DMS153 (cell line): ENCODE results near the gene MYLK2.

Experiments used
- DNase-seq: peaks from one replicate; lab custom pipeline; 2025; lab: John Stamatoyannopoulos, UW

The MYLK2 gene

DNA sequence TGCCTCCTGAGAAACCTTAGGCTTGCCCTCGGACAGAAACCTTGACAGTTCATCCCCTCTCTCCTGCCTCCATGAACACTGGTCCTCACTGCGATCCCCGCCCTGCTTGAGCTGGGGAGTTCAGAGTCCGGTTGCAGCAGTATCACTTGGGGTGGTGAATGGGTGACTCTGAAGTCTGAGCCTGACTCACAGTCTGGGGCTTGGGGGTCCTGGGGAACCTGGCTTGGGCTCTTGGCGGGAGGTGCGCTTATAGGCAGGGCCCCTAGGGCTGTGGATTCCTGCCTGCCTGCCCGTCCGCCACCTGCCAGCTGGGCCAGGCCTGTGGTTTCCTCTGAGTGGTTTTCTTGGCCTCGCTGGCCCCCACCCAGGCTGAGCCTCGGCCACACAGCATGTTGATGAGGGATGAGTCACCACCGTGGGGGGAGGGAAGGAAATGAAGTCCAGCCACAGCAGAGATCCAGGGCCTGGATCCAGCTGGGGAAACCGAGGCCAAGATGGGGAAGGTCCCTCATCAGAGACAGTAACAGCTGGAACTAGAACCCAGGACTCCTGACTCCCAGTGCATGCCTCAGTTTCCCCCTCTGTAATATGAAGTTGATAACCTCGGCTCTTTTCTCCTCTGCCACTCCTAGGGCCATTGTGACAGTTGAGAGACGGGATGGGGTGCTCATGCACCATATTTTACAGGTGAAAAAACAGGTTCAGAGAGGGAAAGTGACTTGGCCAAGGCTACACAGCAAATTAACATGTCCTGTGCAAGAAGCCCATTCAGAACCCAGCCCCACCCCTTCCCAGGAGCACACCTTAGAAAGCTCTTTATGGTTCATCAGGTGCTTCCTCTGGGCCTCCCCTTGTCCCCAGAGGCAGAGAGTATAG, 17.1 kb downstream of the MYLK2 start:
- peak; percentile 35 for DNase-seq

DNA sequence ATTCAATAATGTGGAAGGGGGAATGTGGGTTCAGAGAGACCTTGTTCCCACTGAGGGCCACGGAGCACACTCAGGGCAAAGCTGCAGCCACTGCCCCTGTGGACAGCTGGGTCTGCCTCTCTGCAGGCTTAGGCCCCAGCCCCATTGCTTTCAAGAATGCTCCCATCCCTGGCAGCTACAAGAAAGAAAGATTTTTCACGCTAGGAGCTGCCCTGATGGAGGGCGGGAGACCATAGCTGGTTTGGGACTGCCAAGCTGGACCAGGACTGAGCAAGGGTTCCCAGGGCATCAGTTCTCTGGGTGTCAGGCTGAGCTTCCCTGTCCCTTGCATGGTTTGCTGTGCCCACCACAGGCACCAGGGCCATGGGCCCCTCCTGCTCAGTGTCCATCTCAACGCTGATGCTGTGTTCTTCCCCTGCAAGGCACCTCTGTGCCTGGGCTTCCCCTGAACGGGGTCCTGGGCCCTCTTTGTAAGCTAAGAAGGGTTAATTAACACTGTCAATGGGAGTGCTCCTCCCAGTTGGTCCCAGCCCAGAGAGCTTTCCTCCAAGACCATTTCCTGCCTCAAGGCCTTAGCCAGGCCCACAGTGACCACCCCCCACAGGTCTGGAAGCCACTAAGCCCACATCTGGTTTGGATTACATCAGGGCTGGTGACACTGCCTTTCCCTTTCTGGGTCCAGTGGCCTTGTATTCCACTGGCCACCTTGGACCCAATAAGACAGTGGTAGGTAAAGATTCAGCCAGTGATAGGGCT, 17.9 kb downstream of the MYLK2 start:
- no peak for DNase-seq

DNA sequence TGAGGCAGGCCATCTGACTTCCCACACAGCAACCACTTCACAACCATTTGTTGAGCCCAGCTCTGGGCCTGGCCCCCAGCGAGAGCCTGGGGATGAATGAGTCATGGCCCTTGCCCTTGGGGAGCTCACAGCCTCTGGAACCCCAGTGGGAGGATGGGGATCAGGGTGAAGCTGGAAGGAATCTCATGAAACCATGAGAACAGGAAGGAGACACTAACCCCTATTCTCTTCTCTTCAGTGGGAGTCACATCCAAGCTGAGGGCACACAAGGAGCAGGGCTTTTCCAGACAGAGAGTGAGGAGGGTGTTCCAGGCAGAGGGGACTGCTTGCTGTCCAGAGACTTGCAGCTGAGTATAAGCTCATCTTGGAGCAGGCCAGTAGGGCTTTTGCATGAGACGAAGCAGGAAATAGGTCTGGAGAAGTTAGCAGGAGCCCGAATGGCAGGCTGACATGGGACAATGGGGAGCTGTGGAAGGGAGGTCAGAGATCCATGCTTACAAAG, 18.8 kb downstream of the MYLK2 start:
- DNase-seq: no peak

DNA sequence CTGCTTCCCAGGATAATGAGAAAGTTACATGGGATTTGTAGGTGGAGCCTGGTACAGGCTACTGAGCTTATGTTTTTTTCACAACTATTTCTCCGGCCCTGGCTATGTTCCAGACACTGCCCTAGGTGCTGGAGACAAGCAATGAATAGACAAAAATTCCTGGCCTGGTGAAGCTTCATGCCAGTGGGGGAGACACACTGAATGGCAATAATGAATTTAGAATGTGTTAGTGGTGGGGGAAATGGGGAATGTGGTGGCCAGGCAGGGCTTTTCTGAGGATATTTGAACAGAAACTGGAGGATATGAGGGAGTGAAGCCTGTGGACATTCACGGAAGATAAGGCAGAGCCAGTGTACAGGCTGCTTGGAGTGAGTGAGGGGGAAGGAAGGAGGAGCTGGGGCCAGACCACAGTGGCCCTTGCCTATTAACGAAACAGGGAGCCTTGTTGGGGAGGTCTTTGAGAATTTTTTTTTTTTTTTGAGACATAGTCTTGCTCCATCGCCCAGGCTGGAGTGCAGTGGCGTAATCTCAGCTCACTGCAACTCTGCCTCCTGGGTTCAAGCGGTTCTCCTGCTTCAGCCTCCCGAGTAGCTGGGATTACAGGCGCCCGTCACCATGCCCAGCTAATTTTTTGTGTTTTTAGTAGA, 19.6 kb downstream of the MYLK2 start:
- no peak for DNase-seq

DNA sequence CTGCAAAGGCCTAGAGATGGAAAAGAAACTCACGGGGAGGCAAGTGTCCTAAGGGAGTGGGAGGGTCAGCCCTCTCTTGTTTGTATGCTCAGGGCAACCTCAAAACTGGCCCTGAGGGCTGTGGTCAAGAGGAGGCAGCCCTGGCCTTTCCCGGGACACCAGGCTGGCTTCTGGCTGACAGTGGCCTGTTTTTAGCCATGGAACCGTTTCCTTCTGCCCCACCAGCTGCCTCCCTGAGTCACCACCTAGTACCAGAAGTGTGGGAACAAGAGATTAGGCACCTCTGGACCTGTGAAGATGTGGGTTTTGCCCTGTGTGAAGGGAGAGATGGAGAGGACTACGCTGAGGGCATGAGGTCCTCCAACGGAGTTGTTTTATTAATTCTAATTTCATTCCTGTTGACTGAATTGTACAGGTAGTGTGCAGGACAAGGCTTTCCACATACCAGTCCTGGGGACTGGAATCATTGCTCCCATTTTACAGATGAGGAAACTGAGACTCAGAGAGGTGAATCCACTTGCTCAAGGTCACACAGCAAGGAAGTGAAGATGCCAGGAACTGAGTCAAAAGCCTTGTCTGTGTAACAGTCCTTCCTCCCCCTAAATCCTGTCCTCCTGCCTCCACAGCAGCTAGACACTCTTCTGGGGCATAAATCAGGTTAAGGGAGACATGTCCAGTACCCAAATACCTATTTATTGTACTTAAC, 20.8 kb downstream of the MYLK2 start:
- no peak for DNase-seq

DNA sequence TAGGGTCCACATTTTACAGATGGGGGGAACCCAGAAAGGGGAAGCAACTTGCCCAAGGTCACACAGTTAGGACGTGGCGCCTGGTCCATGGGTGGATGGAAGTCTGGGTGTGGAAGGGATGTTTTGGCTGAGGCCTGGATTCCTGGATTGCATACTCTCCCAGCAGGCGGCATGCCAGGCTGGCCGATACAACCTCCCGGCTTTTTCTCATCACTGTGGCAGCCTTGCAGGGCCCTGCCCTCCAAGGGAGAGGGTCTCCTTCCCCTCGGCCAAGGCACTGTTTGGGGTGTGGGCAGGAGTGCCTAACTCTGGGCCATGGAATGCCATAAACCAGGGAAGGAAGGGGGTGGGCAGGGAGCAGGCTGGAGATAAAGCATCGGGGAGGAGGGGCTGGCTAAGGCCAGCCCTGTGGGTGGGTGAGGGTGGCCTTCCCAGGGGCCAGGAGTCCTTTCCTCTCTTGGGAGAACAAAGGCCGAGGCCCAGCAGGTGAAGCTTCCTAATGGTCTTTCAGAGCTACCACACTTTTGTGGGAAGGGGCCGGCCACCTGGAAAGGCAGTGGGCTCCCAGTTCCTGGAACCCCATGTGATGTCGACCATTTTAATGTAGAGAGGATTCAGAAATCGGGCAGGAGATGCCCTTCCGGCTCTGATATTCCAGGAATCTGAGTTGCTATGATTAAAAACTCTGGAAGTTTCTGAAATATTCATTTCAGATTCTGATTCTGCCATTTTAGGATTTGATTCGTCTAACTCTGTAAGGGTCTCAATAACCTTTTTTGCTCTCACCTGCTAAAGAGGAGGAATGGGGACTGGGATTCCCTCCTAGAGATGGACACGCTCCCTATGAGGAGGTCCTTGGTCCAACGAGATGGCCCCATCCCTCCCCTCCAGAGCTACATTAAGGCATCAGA, 22.0 kb downstream of the MYLK2 start:
- no peak for DNase-seq

DNA sequence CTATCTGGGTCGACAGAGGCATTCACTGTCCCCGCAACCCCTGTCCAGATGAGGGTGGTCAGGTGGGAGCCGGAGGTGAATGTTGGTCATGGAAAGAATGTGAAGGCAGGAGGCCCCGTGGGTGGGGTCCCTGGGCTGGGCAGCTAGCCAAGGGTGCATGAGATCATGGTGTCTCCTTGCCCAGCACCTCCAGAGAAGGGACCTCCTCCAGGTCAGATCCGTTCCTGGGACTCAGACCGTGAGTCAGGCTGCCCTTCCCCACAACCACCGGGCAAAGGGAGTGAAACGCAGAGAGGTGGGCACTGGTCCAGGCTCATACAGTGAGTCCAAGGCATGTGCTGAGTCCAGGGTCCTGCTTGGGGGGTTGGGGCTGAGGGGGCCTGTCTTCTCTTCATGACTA, 22.8 kb downstream of the MYLK2 start:
- DNase-seq: no peak

DNA sequence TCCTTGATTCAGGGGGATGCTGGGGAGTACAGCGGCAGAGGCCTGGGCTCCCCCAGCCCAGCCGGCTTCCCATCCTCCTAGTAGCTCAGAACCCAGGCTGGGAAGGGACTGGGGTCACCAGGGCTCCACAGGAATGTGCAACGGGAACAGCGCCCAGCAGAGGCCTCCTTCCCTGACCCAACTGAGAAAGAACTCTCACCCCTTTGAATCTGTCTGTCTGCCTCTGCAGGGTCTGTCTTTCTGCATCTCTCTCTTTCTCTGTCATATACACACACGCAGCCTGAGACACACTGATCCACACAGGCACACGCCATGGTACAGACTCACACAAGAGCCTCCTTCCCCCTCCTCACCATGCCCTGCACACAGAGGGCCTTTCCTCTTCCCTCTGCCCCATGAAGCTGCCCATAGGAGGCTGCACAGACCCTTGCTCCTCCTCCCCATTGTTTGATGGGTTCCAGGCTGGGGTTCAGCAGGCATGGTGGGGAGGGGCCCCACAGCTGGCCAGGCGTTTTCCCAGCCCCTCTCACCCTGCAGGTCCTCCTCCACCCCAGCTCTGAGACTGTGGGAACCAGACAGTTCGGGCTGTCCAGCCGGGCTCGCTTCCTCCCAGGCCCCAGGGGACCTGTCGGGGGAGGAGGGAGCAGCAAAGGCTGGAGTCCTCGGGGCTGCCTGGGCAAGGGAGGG, 23.5 kb downstream of the MYLK2 start:
- no peak for DNase-seq

DNA sequence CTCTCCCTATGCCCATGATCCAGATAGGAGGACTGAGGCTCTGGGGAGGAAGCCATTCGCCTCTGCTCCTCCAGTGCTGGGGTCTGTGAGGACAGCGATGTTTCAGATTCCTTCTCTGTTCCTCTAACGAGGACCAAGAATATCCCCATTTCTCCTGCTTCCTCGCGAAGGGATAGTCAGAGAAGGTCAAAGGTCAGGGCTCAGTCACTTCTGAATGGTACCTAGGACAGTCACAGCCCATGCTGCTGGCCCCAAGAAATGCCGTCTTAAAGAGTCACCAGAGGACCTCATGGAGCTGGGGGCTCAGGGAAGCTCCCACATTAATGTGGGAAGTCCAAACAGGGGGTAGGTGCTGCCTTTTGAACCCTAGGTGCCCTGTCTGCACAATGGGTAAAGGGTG, 24.1 kb downstream of the MYLK2 start:
- DNase-seq: no peak

DNA sequence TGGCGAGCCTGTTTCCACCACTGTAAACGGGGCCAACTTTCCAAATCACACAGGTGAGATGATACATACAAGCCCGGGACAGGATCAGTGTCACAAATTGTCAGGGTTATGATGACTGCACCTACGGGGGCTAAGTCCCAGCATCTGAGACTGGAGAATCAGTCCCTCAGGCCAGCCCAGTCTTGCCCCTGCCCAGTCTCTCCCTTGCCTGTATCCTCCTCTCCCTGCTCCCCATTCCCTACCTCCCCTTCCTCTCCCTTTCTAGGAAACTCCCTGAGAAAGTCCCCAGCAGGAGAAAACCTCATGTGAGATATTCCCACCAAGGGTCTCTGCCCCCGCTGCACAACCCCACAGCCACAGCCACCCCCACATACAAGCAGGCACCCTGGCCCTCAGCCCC, 24.7 kb downstream of the MYLK2 start:
- no peak for DNase-seq

DNA sequence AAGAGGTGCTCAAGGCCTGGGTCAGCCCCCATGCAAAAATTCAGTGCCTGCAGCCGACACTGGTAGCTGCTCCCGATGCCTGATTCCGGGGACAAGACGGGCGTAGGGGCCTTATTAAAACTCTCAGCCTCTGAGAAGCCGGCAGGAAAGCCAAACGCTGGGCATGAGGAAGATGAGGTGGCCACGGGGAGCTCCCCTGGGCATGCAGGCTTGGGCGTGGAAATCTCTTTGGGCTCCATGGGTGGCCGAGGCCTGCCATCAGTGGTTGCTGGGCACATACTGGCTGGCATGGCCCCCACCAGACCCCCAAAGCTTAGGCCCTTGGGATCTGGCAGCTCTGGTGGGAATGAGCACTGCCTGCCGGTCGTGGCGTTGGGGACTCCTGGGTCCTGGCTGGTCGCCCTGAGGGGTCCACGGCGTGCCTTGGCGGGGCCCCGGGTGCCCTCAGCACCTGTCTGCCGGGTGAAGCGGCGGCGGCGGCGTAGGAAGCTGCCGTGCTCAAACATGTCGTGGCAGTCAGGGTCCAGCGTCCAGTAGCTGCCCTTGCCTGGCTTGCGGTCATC, 25.7 kb downstream of the MYLK2 start:
- DNase-seq: no peak

DNA sequence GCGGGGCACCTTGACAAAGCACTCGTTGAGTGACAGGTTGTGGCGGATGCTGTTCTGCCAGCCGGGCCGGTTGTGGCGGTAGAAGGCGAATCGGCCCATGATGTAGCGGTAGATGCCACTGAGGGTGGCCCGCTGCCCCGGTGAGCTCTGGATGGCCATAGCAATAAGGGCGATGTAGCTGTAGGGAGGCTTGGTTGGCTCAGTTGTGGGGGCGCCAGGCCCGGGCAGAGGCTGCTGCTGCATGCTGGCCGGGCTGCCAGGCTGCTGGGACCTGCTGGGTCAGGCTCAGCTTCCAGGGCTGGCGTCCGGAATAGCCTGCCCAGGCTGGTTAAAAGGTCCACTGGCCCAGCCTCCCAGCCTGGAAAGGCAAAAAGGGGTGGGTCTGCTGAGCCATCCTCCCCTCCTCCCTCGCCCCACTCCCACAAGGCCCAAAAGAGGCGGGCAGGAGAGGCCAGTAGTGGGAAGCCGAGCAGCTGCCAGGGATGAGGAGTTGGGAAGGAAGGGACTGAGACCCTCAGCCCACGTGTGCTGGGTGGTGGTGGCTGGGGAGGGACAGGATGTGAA, 26.2 kb downstream of the MYLK2 start, which contains the start of gene FOXS1:
FOXS1 (minus strand) TSS at position 305 of the 564 bp plus-strand sequence; CDS start at position 243, 62 bp downstream.
- no peak for DNase-seq

DNA sequence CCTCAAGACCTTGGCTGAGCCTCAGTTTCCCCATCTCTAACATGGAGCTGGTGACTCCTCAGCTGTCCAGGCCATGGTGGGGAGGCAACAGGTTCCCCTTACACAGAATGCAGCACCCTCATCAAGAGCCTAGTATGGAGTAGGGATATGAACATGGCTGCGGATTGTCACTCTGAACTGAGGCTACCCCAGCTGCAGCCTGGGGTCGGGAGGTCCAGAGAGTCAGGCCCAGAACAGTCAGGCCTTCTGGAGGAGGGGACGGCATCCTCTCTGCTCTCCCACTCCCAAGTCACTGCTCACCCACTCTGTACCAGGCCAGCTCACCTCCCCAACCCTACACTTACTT, 27.6 kb downstream of the MYLK2 start:
- DNase-seq: no peak

DNA sequence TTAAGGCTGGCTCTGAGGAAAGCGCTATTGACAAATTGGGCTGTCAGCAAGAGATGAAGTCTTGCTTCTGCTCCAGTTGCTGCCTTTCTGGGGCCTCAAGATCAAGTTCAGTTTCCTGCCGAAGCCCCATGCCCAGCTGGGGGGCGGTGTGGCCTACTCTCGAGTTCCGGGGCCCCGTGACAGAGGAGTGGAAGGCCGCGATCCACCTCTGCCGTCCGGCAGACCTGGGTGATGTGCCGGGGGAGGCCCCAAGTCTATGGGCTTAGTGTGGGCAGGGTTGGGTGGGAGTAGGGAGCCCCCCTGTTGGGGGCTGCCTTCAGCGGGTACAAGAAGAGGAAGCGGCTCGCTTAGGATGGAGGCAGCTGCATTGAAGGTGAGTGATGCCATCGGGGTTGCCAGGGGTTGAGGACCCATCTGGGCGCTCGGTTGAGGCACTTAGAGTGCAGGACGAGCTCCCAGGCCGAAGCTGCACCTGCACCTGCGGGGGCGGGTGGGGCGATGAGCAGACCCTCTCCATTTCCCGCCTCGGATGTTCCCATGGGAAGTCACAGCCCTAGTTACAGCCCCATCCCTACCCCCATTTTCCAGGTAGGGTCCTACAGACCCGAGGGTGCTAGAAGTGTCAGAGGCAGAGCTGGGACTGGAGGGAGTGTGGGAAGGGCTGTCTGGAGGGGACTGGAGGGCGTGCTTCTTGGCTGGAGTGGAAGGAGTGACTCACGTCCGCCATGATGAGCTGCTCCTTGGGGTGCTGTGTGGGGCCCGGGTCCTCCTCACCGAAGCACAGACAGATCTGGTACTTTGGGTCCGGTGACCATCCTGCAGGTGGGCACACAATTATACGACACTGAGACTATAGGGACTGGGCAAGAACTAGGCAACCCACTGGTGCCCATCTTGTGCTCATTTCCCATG, 29.2 kb downstream of the MYLK2 start:
- DNase-seq: no peak

DNA sequence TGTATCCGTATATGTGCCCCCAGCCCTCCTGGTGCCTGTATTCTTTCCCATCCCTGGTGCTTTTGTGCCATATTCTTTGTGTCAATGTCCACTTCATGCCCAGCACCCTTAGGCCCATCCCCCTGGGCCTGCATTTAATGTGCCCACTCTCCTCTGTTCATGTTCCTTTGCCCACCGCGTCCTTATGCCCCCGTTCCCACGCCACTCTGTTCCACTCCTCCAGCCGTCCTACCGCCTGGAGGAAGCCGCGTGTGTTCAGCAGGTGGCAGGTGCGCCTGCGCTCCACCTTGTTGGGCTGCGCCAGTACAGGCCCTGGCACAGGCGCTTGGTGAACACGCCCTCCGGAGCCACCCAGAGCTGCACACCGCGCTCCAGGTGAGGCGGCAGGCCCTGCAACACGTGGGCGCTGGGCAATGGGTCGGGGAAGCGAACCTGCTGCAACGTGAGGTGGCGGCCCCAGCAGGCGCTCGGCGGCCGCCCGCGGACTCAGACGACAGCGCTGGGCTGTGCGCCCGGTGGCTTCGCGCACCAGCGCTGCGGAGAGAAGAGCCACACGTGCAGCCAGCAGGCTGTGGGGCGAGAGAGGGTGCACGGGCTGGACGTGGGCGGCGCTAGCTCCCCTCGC, 30.3 kb downstream of the MYLK2 start:
- DNase-seq: peak; percentile 40

DNA sequence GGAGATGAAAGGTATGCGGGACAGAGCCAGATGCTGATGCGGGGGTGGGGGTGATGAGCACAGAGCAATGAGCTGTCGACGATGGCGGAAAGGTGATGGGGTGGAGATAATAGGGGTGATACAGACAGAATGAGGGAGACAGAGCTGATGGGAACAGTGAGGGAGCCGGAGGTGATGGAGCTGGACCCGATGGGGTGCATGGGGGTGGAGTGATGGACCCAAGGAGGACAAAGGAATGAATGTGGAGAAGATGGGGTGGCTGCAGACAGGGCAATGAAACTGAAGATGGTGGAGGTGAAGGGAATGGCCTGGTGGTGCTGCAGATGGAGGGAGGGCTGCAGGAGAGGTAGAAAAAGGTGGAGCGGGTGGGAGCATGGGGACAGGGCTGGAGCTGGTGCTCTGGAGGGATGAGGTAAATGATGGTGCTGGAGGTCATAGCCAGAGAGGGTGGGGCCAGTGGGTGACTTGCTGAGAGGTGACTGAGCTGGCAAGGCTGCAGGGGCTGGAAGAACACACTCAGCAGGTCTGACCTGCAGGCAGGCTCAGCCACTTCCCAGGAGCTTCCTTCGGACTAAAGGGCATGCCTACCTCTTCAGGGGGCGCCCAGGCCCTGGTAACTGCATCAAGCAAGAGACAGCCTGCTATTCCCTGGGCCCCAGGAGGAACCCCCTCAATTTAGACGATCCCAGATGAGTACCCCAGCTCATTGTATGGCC, 32.2 kb downstream of the MYLK2 start:
- no peak for DNase-seq

DNA sequence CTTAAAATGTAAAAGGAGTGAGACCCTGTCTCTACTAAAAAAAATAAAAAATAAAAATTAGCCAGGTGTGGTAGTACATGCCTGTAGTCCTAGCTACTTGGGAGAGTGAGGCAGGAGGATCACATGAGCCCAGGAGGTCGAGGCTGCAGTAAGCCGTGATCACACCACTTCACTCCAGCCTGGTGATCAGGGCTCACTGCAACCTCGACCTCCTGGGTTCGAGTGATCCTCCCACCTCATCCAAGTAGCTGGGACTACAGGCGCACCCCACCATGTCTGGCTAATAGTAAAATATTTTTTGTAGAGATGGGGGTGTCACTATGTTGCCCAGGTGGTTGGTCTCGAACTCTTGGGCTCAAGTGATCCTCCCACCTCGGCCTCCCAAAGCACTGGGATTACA, 34.3 kb downstream of the MYLK2 start:
- DNase-seq: no peak
